ENCODE measurements around the gene ODAD4. TPM values are rescaled to one million over a fixed set of nuclear protein-coding genes. Genes with fewer than 3 reads are reported as not detected.
"Not testable (repeated sequence)": the region's sequence is repeated elsewhere in the genome, so short reads cannot be mapped to it uniquely, and the experiment has no call there.

ODAD4 gene
- total RNA-seq, 4 donors from 2014 or later, result 0.32 to 0.55 TPM; not detected in 2

DNA sequence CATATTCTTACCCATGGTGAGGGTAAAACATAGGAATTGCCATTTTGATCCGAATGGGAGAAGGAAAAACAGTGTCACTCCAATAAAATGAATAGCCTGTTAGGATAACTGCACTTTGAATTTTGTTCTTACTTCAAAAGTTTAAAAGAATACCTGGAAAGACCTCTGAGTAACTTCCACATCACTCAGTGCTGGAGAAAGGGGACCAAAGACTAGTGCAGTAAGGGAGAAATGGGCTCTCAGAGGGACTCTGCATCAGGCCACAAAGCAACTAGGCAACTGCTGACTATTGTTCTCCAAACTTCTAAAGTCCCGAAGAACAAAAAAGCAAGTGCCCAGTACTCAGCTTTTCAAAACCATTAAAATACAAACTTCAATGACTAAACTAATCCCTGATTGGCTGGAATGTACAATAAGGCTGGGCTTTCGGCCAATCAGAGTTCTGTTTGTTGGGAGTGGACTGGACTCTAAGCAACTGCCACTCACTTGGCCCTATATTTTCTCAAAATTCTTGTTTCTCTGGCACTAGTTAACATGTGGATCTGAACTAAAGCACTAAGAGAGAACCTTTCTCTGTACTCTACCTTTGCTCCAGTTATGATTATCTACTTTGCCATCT is 80.6 kb downstream of the ODAD4 start:
- H3K4me3 ChIP-seq, result no peak overlapping the region
- no peak for DNase-seq
- intact Hi-C loops (cut with DNase I; ENCODE audit: low total_unique reads), result loop anchor here (10.0 kb wide), 1 partner anchor 46 kb away; the partner anchor contains the start of gene CNP
- peaks cover 11 to 64% (median 36%) of the 10 kb centered on the region in 4 donors for H3K4me1 ChIP-seq
- in situ Hi-C loops (cut with MboI; ENCODE audit: low pct_ligation_motif_present in 1 of 4, low pct_unique_long_range_greater_than_20kb in 1 of 4, low sequenced_read_pairs in 3 of 4), result no loop called here
- H3K27me3 ChIP-seq, result no peaks in the 10 kb centered on the region
- H3K36me3 ChIP-seq, result no peaks in the 10 kb centered on the region
- H3K27ac ChIP-seq, result no peak overlapping the region
- WGBS, 2 donors (ENCODE audit: low coverage in 1 of 2), result 93 to 95% methylated on average over 3 of the region's 3 CpGs
- no peaks in the 10 kb centered on the region for H3K9me3 ChIP-seq
- TF ChIP-seq POLR2AphosphoS5 (IDR thresholded peaks at IDR 0.05) (no peak), POLR2A (IDR thresholded peaks at IDR 0.05) (no peak), EP300 (IDR thresholded peaks at IDR 0.05; ENCODE audit: low read depth) (no peak)
- TF ChIP-seq, protein P1, sequence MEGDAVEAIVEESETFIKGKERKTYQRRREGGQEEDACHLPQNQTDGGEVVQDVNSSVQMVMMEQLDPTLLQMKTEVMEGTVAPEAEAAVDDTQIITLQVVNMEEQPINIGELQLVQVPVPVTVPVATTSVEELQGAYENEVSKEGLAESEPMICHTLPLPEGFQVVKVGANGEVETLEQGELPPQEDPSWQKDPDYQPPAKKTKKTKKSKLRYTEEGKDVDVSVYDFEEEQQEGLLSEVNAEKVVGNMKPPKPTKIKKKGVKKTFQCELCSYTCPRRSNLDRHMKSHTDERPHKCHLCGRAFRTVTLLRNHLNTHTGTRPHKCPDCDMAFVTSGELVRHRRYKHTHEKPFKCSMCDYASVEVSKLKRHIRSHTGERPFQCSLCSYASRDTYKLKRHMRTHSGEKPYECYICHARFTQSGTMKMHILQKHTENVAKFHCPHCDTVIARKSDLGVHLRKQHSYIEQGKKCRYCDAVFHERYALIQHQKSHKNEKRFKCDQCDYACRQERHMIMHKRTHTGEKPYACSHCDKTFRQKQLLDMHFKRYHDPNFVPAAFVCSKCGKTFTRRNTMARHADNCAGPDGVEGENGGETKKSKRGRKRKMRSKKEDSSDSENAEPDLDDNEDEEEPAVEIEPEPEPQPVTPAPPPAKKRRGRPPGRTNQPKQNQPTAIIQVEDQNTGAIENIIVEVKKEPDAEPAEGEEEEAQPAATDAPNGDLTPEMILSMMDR (IDR thresholded peaks at IDR 0.05), result no peak

DNA sequence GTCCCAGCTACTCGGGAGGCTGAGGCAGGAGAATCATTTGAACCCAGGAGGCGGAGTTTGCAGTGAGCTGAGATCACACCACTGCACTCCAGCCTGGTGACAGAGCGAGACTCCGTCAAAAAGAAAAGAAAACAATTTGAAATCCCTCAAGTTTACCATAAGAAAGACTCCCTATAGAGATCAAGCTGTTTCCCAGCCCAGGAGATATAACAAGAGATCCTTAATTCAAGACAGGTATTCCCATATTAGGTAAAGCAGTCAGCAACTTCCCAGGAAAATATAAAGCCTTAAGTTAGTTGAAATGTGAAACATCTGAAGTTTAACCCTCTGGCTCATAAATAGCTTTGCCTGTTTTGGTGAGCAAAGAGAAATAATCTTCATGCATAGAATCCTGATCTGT is 81.9 kb downstream of the ODAD4 start:
- in situ Hi-C loops (cut with MboI; ENCODE audit: low pct_ligation_motif_present in 1 of 4, low pct_unique_long_range_greater_than_20kb in 1 of 4, low sequenced_read_pairs in 3 of 4); H3K9me3 ChIP-seq; H3K27ac ChIP-seq; H3K27me3 ChIP-seq; DNase-seq; H3K36me3 ChIP-seq; H3K4me3 ChIP-seq: not testable (repeated sequence)
- 79 to 92% methylated on average over 3 to 4 of the region's 4 CpGs for WGBS, 2 donors (ENCODE audit: low coverage in 1 of 2)
- intact Hi-C loops (cut with DNase I; ENCODE audit: low total_unique reads), result loop anchor here (10.0 kb wide), 1 partner anchor 48 kb away; the partner anchor contains the start of gene CNP
- H3K4me1 ChIP-seq, result peaks cover 15 to 65% (median 40%) of the 10 kb centered on the region in 4 donors

DNA sequence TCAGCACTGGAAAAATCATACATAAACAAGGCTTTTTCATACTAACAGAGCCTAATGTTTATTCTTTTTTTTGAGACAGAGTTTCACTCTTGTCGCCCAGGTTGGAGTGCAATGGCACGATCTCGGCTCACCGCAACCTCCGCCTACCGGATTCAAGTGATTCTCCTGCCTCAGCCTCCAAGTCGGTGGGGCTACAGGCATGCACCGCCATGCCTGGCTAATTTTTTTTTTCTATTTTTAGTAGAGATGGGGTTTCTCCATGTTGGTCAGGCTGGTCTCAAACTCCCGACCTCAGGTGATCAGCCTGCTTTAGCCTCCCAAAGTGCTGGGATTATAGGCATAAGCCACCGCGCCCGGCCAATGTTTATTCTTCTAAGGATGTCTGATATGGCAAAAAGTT is 83.3 kb downstream of the ODAD4 start:
- H3K4me1 ChIP-seq, result peaks cover 19 to 73% (median 49%) of the 10 kb centered on the region in 4 donors
- H3K27ac ChIP-seq; H3K4me3 ChIP-seq; DNase-seq; H3K36me3 ChIP-seq; H3K27me3 ChIP-seq; in situ Hi-C loops (cut with MboI; ENCODE audit: low pct_ligation_motif_present in 1 of 4, low pct_unique_long_range_greater_than_20kb in 1 of 4, low sequenced_read_pairs in 3 of 4); H3K9me3 ChIP-seq: not testable (repeated sequence)
- intact Hi-C loops (cut with DNase I; ENCODE audit: low total_unique reads), result loop anchor here (10.0 kb wide), 1 partner anchor 49 kb away; the partner anchor contains the start of gene CNP
- WGBS, 2 donors (ENCODE audit: low coverage in 1 of 2), result 89 to 91% methylated on average over 10 to 12 of the region's 12 CpGs

Other genes starting within 250 kb of the ODAD4 start
- 100 to 1,000 TPM in 3 of 4 donors, 10 to 100 TPM in 1; 93.3 to 520 (median 241) TPM for gene EIF1, start 241.7 kb upstream of the ODAD4 start, total RNA-seq
- gene GAST, start 218.3 kb upstream of the ODAD4 start, total RNA-seq, result not detected
- gene HAP1, start 196.0 kb upstream of the ODAD4 start, total RNA-seq, result under 1 TPM in 2 of 4 donors, not detected in 2; 0.55 to 0.79 TPM
- gene JUP, start 143.9 kb upstream of the ODAD4 start, total RNA-seq, result 100 to 1,000 TPM; 396 to 595 (median 513) TPM
- gene P3H4, start 118.7 kb upstream of the ODAD4 start, total RNA-seq, result 10 to 100 TPM; 18.7 to 39.6 (median 22.5) TPM
- gene FKBP10, start 117.6 kb upstream of the ODAD4 start, total RNA-seq, result 10 to 100 TPM in 3 of 4 donors, 1 to 10 TPM in 1; 7.1 to 61.1 (median 12.6) TPM
- 10 to 100 TPM in 3 of 4 donors, 1 to 10 TPM in 1; 10.0 to 30.8 (median 24.6) TPM for gene NT5C3B, start 94.4 kb upstream of the ODAD4 start, total RNA-seq
- under 1 TPM in 1 of 4 donors, not detected in 3; 0.32 TPM for gene KLHL10, start 92.8 kb upstream of the ODAD4 start, total RNA-seq
- 10 to 100 TPM in 3 of 4 donors, 1 to 10 TPM in 1; 5.4 to 19.5 (median 15.9) TPM for gene KLHL11, start 65.2 kb upstream of the ODAD4 start, total RNA-seq
- 10 to 100 TPM; 39.2 to 69.2 (median 51.9) TPM for gene ACLY, start 11.7 kb upstream of the ODAD4 start, total RNA-seq
- 100 to 1,000 TPM in 1 of 4 donors, 10 to 100 TPM in 3; 32.6 to 133 (median 54.2) TPM for gene CNP, start 36.2 kb downstream of the ODAD4 start, total RNA-seq
- 10 to 100 TPM; 18.1 to 87.5 (median 64.5) TPM for gene DNAJC7, start 86.8 kb downstream of the ODAD4 start, total RNA-seq
- 10 to 100 TPM; 20.5 to 52.7 (median 35.0) TPM for gene NKIRAS2, start 89.5 kb downstream of the ODAD4 start, total RNA-seq
- 1 to 10 TPM in 2 of 4 donors, under 1 TPM in 1, not detected in 1; 0.37 to 4.1 (median 3.7) TPM for gene C17orf113, start 120.0 kb downstream of the ODAD4 start, total RNA-seq
- under 1 TPM in 2 of 4 donors, not detected in 2; 0.27 to 0.48 TPM for gene ZNF385C, start 167.9 kb downstream of the ODAD4 start, total RNA-seq
- 10 to 100 TPM in 3 of 4 donors, 1 to 10 TPM in 1; 4.6 to 14.6 (median 12.8) TPM for gene DHX58, start 182.1 kb downstream of the ODAD4 start, total RNA-seq
- 100 to 1,000 TPM in 1 of 4 donors, 10 to 100 TPM in 3; 16.9 to 154 (median 48.9) TPM for gene KAT2A, start 190.8 kb downstream of the ODAD4 start, total RNA-seq
- under 1 TPM in 1 of 4 donors, not detected in 3; 0.14 TPM for gene HSPB9, start 192.2 kb downstream of the ODAD4 start, total RNA-seq
- 100 to 1,000 TPM in 2 of 4 donors, 10 to 100 TPM in 2; 40.8 to 172 (median 112) TPM for gene RAB5C, start 224.4 kb downstream of the ODAD4 start, total RNA-seq